K562 (cell line): ENCODE results near the gene RFNG. TPM values are rescaled to one million over a fixed set of nuclear protein-coding genes. Genes with fewer than 3 reads are reported as not detected.
A peak's percentile ranks its signal among the peaks of the same experiment; 100 is the strongest.

Experiments used
- ARNT ChIP-seq, 2 experiments: fragments of 450-650 bp; IDR thresholded peaks; 2 replicates each; pipeline ENCODE4 v1.6.1; 2016; ENCODE audit warnings: mild to moderate bottlenecking in 1 of 2
- BCLAF1 ChIP-seq, 2 experiments: fragments of 450-650 bp in 1 of 2; IDR thresholded peaks; 2 replicates each; pipeline ENCODE4 v1.6.1; 2011 to 2017; ENCODE audit warnings: low read depth in 2 of 2, antibody characterized with exemption in 1 of 2, borderline replicate concordance in 1 of 2, low read length in 1 of 2, mild to moderate bottlenecking in 1 of 2, mixed read lengths in 1 of 2; ENCODE audit not compliant: control insufficient read depth in 1 of 2
- E2F1 ChIP-seq: sonication (generic); formaldehyde crosslinking; IDR thresholded peaks from 2 replicates; pipeline ENCODE4 v1.8.1; 2023; ENCODE audit warnings: mild to moderate bottlenecking, missing genetic modification reagents, moderate library complexity
- FOXK2 ChIP-seq, 2 experiments: fragments of 450-650 bp; IDR thresholded peaks in 1 of 2; conservative IDR thresholded peaks in 1 of 2; 2 replicates each; pipeline ENCODE4 v1.6.1; 2016; ENCODE audit warnings: low read depth in 2 of 2, mild to moderate bottlenecking in 1 of 2
- HDGF ChIP-seq: fragments of 450-650 bp; IDR thresholded peaks from 2 replicates; pipeline ENCODE4 v1.6.1; 2016
- HIVEP1 ChIP-seq: fragments of 250-450 bp; sonication (Bioruptor Pico); IDR thresholded peaks from 2 replicates; pipeline ENCODE4 v1.4.0; 2020; ENCODE audit warnings: mild to moderate bottlenecking
- HNRNPLL ChIP-seq: fragments of 200-400 bp; formaldehyde crosslinking; IDR thresholded peaks from 2 replicates; pipeline ENCODE4 v1.6.1; 2017; ENCODE audit warnings: low read length, low read depth, mild to moderate bottlenecking; ENCODE audit not compliant: poor library complexity, severe bottlenecking
- KLF10 ChIP-seq: fragments of 250-450 bp; sonication (Bioruptor Pico); IDR thresholded peaks from 2 replicates; pipeline ENCODE4 v1.6.1; 2021; ENCODE audit warnings: matching md5 sums
- MCM2 ChIP-seq: fragments of 450-650 bp; IDR thresholded peaks from 2 replicates; pipeline ENCODE4 v1.6.1; 2017; ENCODE audit warnings: low read depth, mild to moderate bottlenecking
- MCM7 ChIP-seq, 2 experiments: fragments of 450-650 bp; IDR thresholded peaks; 2 replicates each; pipeline ENCODE4 v1.6.1; 2016 to 2018
- MTA2 ChIP-seq: fragments of 450-650 bp; IDR thresholded peaks from 2 replicates; pipeline ENCODE4 v1.6.1; 2016; ENCODE audit warnings: low read depth
- MYC ChIP-seq, 2 experiments: fragments of 250-450 bp in 1 of 2; sonication (Bioruptor Pico) in 1 of 2; IDR thresholded peaks; 2 replicates each; pipeline versions ENCODE4 v1.5.1 to v1.6.1; 2012 to 2021; ENCODE audit warnings: low read depth in 2 of 2, borderline replicate concordance in 1 of 2, improper control_type of control experiment in 1 of 2, low read length in 1 of 2, mild to moderate bottlenecking in 1 of 2, moderate library complexity in 1 of 2
- SMC3 ChIP-seq: conservative IDR thresholded peaks from 2 replicates; pipeline ENCODE4 v1.6.1; 2011; ENCODE audit warnings: low read depth, low read length, improper control_type of control experiment; ENCODE audit not compliant: insufficient read depth
- SNAPC5 ChIP-seq: fragments of 250-450 bp; sonication (Bioruptor Pico); IDR thresholded peaks from 2 replicates; pipeline ENCODE4 v1.8.0; 2021; ENCODE audit warnings: moderate library complexity, mild to moderate bottlenecking, inconsistent platforms
- TCFL5 ChIP-seq: fragments of 250-450 bp; sonication (Bioruptor Pico); conservative IDR thresholded peaks from 2 replicates; pipeline ENCODE4 v1.6.1; 2021; ENCODE audit warnings: mild to moderate bottlenecking, moderate library complexity, matching md5 sums
- YY1 ChIP-seq, 3 experiments: IDR thresholded peaks; 2 replicates each; pipeline ENCODE4 v1.6.1; 2011; ENCODE audit warnings: low read length in 2 of 3, mild to moderate bottlenecking in 2 of 3, moderate library complexity in 2 of 3, borderline replicate concordance in 1 of 3, control low read depth in 1 of 3, low read depth in 1 of 3; ENCODE audit not compliant: insufficient read depth in 3 of 3, insufficient replicate concordance in 2 of 3, control insufficient read depth in 1 of 3, insufficient read length in 1 of 3; ENCODE audit errors: extremely low read depth in 1 of 3
- ZBTB33 ChIP-seq: sonication (generic); formaldehyde crosslinking; IDR thresholded peaks from 2 replicates; pipeline ENCODE4 v1.8.1; 2023; ENCODE audit warnings: mild to moderate bottlenecking, missing genetic modification reagents
- ZBTB9 ChIP-seq: fragments of 450-650 bp; formaldehyde crosslinking; IDR thresholded peaks from 2 replicates; pipeline ENCODE4 v1.4.0; 2020; ENCODE audit warnings: mild to moderate bottlenecking, moderate library complexity
- polyA plus RNA-seq, 8 experiments: library from polyadenylated mRNA; depleted of rRNA in 4 of 8; stranded (reverse) in 5 of 8; unstranded in 3 of 8; fragments of >200 nt; fragmentation: Nextera tagmentation in 2 of 8; fragmentation: Illumina TruSeq in 1 of 8; extraction: Ambion mirVana in 2 of 8; extraction: Trizol in 1 of 8; gene quantifications; 2 replicates each; pipeline versions ENCODE4 v1.2.1 to v1.2.3, GENCODE V29; 2011 to 2014; ENCODE audit warnings: inconsistent platforms in 1 of 8, missing spikeins in 1 of 8
- total RNA-seq, 7 experiments: library from RNA; depleted of rRNA in 6 of 7; stranded (reverse); fragments of >200 nt in 6 of 7; fragmentation: Illumina TruSeq in 2 of 7; extraction: Trizol in 2 of 7; gene quantifications; 2 replicates each; pipeline versions ENCODE4 v1.2.1 to v1.2.3, GENCODE V29; 2011 to 2021; ENCODE audit warnings: low replicate concordance in 1 of 7

Gene RFNG
- total and polyA plus RNA-seq, 9 of the 15 experiments (the other 6 are each of a cell fraction or from before 2014, with no cell fraction given), result 0.32 to 32.8 (median 9.5) TPM

DNA sequence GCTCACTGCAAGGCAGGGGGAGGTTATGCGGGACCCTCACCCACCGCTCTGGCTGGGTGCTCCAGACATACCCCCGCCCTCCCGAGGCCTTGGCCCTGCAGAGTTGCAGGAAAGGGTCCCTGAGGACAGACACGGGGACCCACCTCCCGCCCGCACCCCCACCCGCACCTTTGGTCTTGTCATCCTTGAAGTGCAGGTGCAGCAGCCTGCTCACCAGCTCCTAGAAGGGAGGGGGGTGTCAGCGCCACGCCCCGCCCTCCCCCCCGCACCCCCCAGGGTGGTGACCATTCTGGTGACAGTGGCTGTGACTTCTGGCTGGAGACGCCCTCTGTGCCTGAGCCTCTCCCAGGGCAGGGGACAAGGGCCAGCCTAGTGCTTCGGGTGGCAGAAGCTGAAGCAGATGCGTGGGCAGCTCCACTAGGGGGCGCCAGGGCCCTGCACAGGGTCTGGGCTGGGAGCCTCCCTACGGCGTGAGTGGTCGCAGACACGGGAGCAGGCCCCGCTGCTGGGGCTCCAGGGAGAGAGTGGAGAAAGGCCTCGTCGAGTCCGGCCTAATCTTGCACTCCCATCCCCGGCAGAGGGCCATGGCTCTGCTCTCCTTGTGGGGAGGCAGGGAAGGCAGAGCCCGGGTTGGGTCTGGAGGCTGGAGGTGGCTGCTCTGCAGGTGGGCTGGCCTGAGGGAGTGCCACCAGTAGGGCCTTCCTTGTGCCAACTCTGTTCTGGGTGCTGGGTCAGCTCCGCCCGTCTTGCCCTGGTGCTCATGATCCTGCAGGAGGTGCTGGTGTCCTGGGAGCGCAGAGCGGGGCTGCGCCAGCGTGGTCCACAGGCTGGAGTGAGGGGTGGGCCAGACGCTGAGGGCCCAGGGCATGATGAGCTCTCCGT lies 31.7 kb downstream of the RFNG start (continued):
- TF ChIP-seq FOXK2 (conservative IDR thresholded peaks at IDR 0.05 in 1 of 2, IDR thresholded peaks at IDR 0.05 in 1 of 2; ENCODE audit: low read depth in 2 of 2) (no peak), YY1 (IDR thresholded peaks at IDR 0.05; ENCODE audit: borderline replicate concordance in 1 of 3, control insufficient read depth in 1 of 3, extremely low read depth in 1 of 3, insufficient read depth in 3 of 3, insufficient read length in 1 of 3, insufficient replicate concordance in 2 of 3, low read depth in 1 of 3, low read length in 2 of 3) (peak in 1 of 3 experiments; percentile 30), HIVEP1 (CRISPR knock-in tag) (no peak), SNAPC5 (CRISPR knock-in tag) (no peak), MTA2 (no peak), HDGF (peak; percentile 84; the same call in 1 of the 2 replicates), ARNT (IDR thresholded peaks at IDR 0.05) (no peak), TCFL5 (CRISPR knock-in tag) (no peak), MCM2 (no peak), BCLAF1 (IDR thresholded peaks at IDR 0.05; ENCODE audit: borderline replicate concordance in 1 of 2, control insufficient read depth in 1 of 2, low read depth in 2 of 2, low read length in 1 of 2) (no peak), E2F1 (no peak), ZBTB33 (CRISPR knock-in tag) (peak; percentile 84), HNRNPLL (no peak), KLF10 (no peak), SMC3 (peak; percentile 43; the same call in 1 of the 2 replicates), MYC (IDR thresholded peaks at IDR 0.05; ENCODE audit: low read depth, low read length) (peak; percentile 28; the same call in 1 of the 2 replicates), MYC (CRISPR knock-in tag; IDR thresholded peaks at IDR 0.05; ENCODE audit: borderline replicate concordance, low read depth) (no peak), MCM7 (IDR thresholded peaks at IDR 0.05) (no peak), ZBTB9 (CRISPR knock-in tag) (no peak)
